GM19452 (cell line): ENCODE data around the gene WNT3.
"Not testable (repeated sequence)": the region's sequence is repeated elsewhere in the genome, so short reads cannot be mapped to it uniquely, and the experiment has no call there.

ENCODE experiments used
- ATAC-seq: cut with Tn5 transposase; IDR thresholded peaks from one replicate; pipeline ENCODE4 v1.9.1; 2021; ENCODE audit not compliant: unreplicated experiment

WNT3 gene

GRCh38 chr17:46818316-46818928 is at the start of gene WNT3:
TSS of gene WNT3 (minus strand) at chr17:46818692. CDS start at chr17:46818597, 95 bp downstream.
- ATAC-seq, result no peak

- no peak for ATAC-seq
These were observed 48.3 kb upstream of the WNT3 start for GRCh38 chr17:46866747-46867146.

GRCh38 chr17:46866325-46866724 is 47.8 kb upstream of the WNT3 start:
- ATAC-seq, result no peak

GRCh38 chr17:46865100-46865499 is 46.6 kb upstream of the WNT3 start:
- no peak for ATAC-seq

- no peak for ATAC-seq
These were observed 45.1 kb upstream of the WNT3 start for GRCh38 chr17:46863383-46864121.

- ATAC-seq, result no peak
These were observed 44.5 kb upstream of the WNT3 start for GRCh38 chr17:46862949-46863348.

- ATAC-seq, result no peak
These were observed 41.5 kb upstream of the WNT3 start for GRCh38 chr17:46859996-46860395.

GRCh38 chr17:46857600-46857999 is 39.1 kb upstream of the WNT3 start:
- no peak for ATAC-seq

- ATAC-seq, result no peak
These were observed 36.5 kb upstream of the WNT3 start for GRCh38 chr17:46854948-46855347.

- no peak for ATAC-seq
These were observed 36.0 kb upstream of the WNT3 start for GRCh38 chr17:46854515-46854914.

- no peak for ATAC-seq
These were observed 35.5 kb upstream of the WNT3 start for GRCh38 chr17:46853896-46854444.

- ATAC-seq, result no peak
These were observed 32.7 kb upstream of the WNT3 start, which contains the start of gene WNT9B for GRCh38 chr17:46851029-46851741. TSS of gene WNT9B (plus strand) at chr17:46851583. CDS start at chr17:46851639, 56 bp downstream.

GRCh38 chr17:46850688-46851028 is 32.2 kb upstream of the WNT3 start:
- no peak for ATAC-seq

GRCh38 chr17:46848534-46848933 is 30.0 kb upstream of the WNT3 start:
- ATAC-seq, result no peak

- ATAC-seq, result no peak
These were observed 29.0 kb upstream of the WNT3 start for GRCh38 chr17:46847204-46848191.

GRCh38 chr17:46842835-46843234 is 24.3 kb upstream of the WNT3 start:
- ATAC-seq, result no peak

GRCh38 chr17:46841561-46842379 is 23.3 kb upstream of the WNT3 start:
- no peak for ATAC-seq

- not testable (repeated sequence) for ATAC-seq
These were observed 22.1 kb upstream of the WNT3 start for GRCh38 chr17:46840596-46840995.

- no peak for ATAC-seq
These were observed 20.7 kb upstream of the WNT3 start for GRCh38 chr17:46839211-46839610.

- no peak for ATAC-seq
These were observed 19.0 kb upstream of the WNT3 start for GRCh38 chr17:46837521-46837920.
